Right atrium auricular region (tissue), 2 donors: ENCODE results near the gene SERPINB12. TPM values are rescaled to one million over a fixed set of nuclear protein-coding genes. Genes with fewer than 3 reads are reported as not detected.

Experiments used
- DNase-seq: peaks from one replicate; pipeline ENCODE4 v3.0.0-alpha.2; 2019; ENCODE audit warnings: low spot score
- H3K27ac ChIP-seq, 2 donors: fragments of 200-600 bp; sonication (generic); 1 replicate in 1 of 2; 2 replicates in 1 of 2; pipeline ENCODE4 v1.5.1; 2016 to 2019
- H3K27me3 ChIP-seq, 2 donors: fragments of 200-600 bp; sonication (generic); one replicate each; pipeline versions ENCODE4 v1.5.1 to v1.6.0; 2017 to 2019
- H3K36me3 ChIP-seq: fragments of 200-600 bp; sonication (generic); one replicate; pipeline ENCODE4 v1.5.1; 2016
- H3K4me1 ChIP-seq, 2 donors: fragments of 200-600 bp; sonication (generic); one replicate each; pipeline versions ENCODE4 v1.5.1 to v1.6.0; 2017 to 2019
- H3K4me3 ChIP-seq, 2 donors: fragments of 200-600 bp; sonication (generic); 1 replicate in 1 of 2; 2 replicates in 1 of 2; pipeline ENCODE4 v1.5.1; 2017 to 2019; ENCODE audit warnings: mild to moderate bottlenecking in 1 of 2, moderate library complexity in 1 of 2
- H3K9me3 ChIP-seq, 2 donors: fragments of 200-600 bp; sonication (generic); one replicate each; pipeline ENCODE4 v1.5.1; 2019
- CTCF ChIP-seq, 2 donors: fragments of 200-600 bp; sonication (generic); IDR thresholded peaks; one replicate each; pipeline ENCODE4 v1.5.1; 2019; ENCODE audit warnings: antibody characterized with exemption in 2 of 2
- total RNA-seq, 2 donors: library from RNA; depleted of rRNA; stranded (reverse); fragments of >200 nt; gene quantifications; one replicate each; pipeline ENCODE4 v1.1.0, GENCODE V29; 2016

The SERPINB12 gene
- total RNA-seq, 2 donors from 2014 or later: not detected

GRCh38 chr18:63606526-63606925, 64.4 kb downstream of the SERPINB12 start:
- H3K9me3 ChIP-seq: no peaks in the 10 kb centered on the region
- no peak overlapping the region for H3K4me3 ChIP-seq
- TF ChIP-seq CTCF (IDR thresholded peaks at IDR 0.05): no peak
- H3K36me3 ChIP-seq: no peaks in the 10 kb centered on the region
- DNase-seq: no peak
- no peaks in the 10 kb centered on the region for H3K4me1 ChIP-seq
- H3K27me3 ChIP-seq: no peaks in the 10 kb centered on the region
- H3K27ac ChIP-seq: no peak overlapping the region

GRCh38 chr18:63613420-63613819, 71.3 kb downstream of the SERPINB12 start:
- Histone ChIP-seq H3K27ac (no peak overlapping the region), H3K36me3 (no peaks in the 10 kb centered on the region), H3K4me3 (no peak overlapping the region), H3K4me1 (no peaks in the 10 kb centered on the region), H3K9me3 (no peaks in the 10 kb centered on the region), H3K27me3 (no peaks in the 10 kb centered on the region)
- no peak for TF ChIP-seq CTCF (IDR thresholded peaks at IDR 0.05)
- no peak for DNase-seq

- TF ChIP-seq CTCF (IDR thresholded peaks at IDR 0.05): no peak
- no peaks in the 10 kb centered on the region for H3K27me3 ChIP-seq
- H3K4me3 ChIP-seq: no peak overlapping the region
- DNase-seq: no peak
- no peaks in the 10 kb centered on the region for H3K4me1 ChIP-seq
- no peaks in the 10 kb centered on the region for H3K36me3 ChIP-seq
- peaks cover 0 to 9% of the 10 kb centered on the region in 2 donors for H3K9me3 ChIP-seq
- H3K27ac ChIP-seq: no peak overlapping the region
These were observed 75.1 kb downstream of the SERPINB12 start for GRCh38 chr18:63617049-63617914.

GRCh38 chr18:63617915-63618234, 75.7 kb downstream of the SERPINB12 start:
- Histone ChIP-seq H3K36me3 (no peaks in the 10 kb centered on the region), H3K27ac (no peak overlapping the region), H3K4me3 (no peak overlapping the region), H3K9me3 (peaks cover 0 to 9% of the 10 kb centered on the region in 2 donors), H3K4me1 (no peaks in the 10 kb centered on the region), H3K27me3 (no peaks in the 10 kb centered on the region)
- no peak for TF ChIP-seq CTCF (IDR thresholded peaks at IDR 0.05)
- no peak for DNase-seq

Other genes starting within 250 kb of the SERPINB12 start
- 1 to 10 TPM; 6.5 to 8.0 TPM for gene BCL2, start 222.6 kb upstream of the SERPINB12 start, total RNA-seq
- gene KDSR, start 175.2 kb upstream of the SERPINB12 start, total RNA-seq: 10 to 100 TPM; 32.7 to 33.8 TPM
- gene VPS4B, start 119.9 kb upstream of the SERPINB12 start, total RNA-seq: 10 to 100 TPM; 14.1 to 16.4 TPM
- not detected for gene SERPINB5, start 65.4 kb upstream of the SERPINB12 start, total RNA-seq
- not detected for gene SERPINB13, start 45.0 kb downstream of the SERPINB12 start, total RNA-seq
- gene SERPINB4, start 101.9 kb downstream of the SERPINB12 start, total RNA-seq: not detected
- gene SERPINB3, start 119.5 kb downstream of the SERPINB12 start, total RNA-seq: not detected
- gene SERPINB11, start 160.6 kb downstream of the SERPINB12 start, total RNA-seq: not detected
- under 1 TPM in 1 of 2 donors, not detected in 1; 0.71 TPM for gene SERPINB7, start 233.0 kb downstream of the SERPINB12 start, total RNA-seq